H1 (cell line): ENCODE data around the gene RIPPLY3. TPM values are rescaled to one million over a fixed set of nuclear protein-coding genes. Genes with fewer than 3 reads are reported as not detected.

Experiments
- CTCF ChIA-PET: fragments of 300-600 bp; sonication (Branson Sonifier 250); formaldehyde crosslinking; loops from one replicate; lab custom pipeline; 2021; ENCODE audit not compliant: partially characterized antibody; lab: Charles Lee
- POLR2A ChIA-PET: fragments of 300-600 bp; sonication (Branson Sonifier 250); formaldehyde crosslinking; loops from one replicate; lab custom pipeline; 2021; ENCODE audit warnings: inconsistent platforms; ENCODE audit not compliant: partially characterized antibody; lab: Charles Lee
- DNase-seq, 2 experiments: peaks; one replicate each; pipeline versions ENCODE4 v3.0.0 to v3.0.0-alpha.2; 2010 to 2022; ENCODE audit warnings: low spot score in 2 of 2, low read depth in 1 of 2, mixed read lengths in 1 of 2
- FAIRE-seq: peaks from 2 replicates; lab custom pipeline; 2011; peaks lifted over from hg19 to GRCh38; lab: Jason Lieb, UNC
- H2AFZ ChIP-seq: 2 replicates; pipeline ENCODE4 v1.8.1; 2012; ENCODE audit warnings: low read length, inconsistent platforms
- H2AK5ac ChIP-seq: 2 replicates; pipeline ENCODE4 v1.6.1; 2013; ENCODE audit warnings: low read depth, low read length
- H2BK120ac ChIP-seq: replicated peaks from 2 replicates; pipeline ENCODE3; 2013; ENCODE audit warnings: low read depth, low read length, inconsistent platforms
- H2BK12ac ChIP-seq: 2 replicates; pipeline ENCODE4 v1.6.1; 2013; ENCODE audit warnings: low read depth, low read length
- H2BK15ac ChIP-seq: 2 replicates; pipeline ENCODE4 v1.6.1; 2013; ENCODE audit warnings: low read length
- H2BK20ac ChIP-seq: 2 replicates; pipeline ENCODE4 v1.6.1; 2013; ENCODE audit warnings: low read length
- H2BK5ac ChIP-seq: 2 replicates; pipeline ENCODE4 v1.6.1; 2013; ENCODE audit warnings: low read depth, low read length
- H3K14ac ChIP-seq: 2 replicates; pipeline ENCODE4 v1.6.1; 2013; ENCODE audit warnings: inconsistent platforms; ENCODE audit not compliant: insufficient read length
- H3K18ac ChIP-seq: 2 replicates; pipeline ENCODE4 v1.6.1; 2013; ENCODE audit warnings: low read length; ENCODE audit errors: extremely low read depth
- H3K23ac ChIP-seq: 2 replicates; pipeline ENCODE4 v1.6.1; 2013; ENCODE audit warnings: inconsistent platforms; ENCODE audit not compliant: insufficient read length
- H3K23me2 ChIP-seq: 2 replicates; pipeline ENCODE4 v1.6.1; 2013; ENCODE audit warnings: low read depth, low read length
- H3K27ac ChIP-seq: 2 replicates; pipeline ENCODE4 v1.6.1; 2011; ENCODE audit warnings: low read depth, low read length, inconsistent platforms
- H3K27me3 ChIP-seq, 4 experiments: replicated peaks in 1 of 4; 1 replicate in 1 of 4; 2 replicates in 3 of 4; pipeline versions ENCODE4 v1.6.1 to v1.8.1; 2011 to 2013; ENCODE audit warnings: low read length in 3 of 4, mild to moderate bottlenecking in 3 of 4, inconsistent platforms in 2 of 4, mixed read lengths in 2 of 4, moderate library complexity in 1 of 4; ENCODE audit not compliant: control insufficient read depth in 3 of 4, insufficient read depth in 3 of 4; ENCODE audit errors: extremely low read depth in 1 of 4
- H3K36me3 ChIP-seq, 4 experiments: 2 replicates each; pipeline versions ENCODE4 v1.6.1 to v1.8.1; 2011 to 2013; ENCODE audit warnings: mild to moderate bottlenecking in 4 of 4, low read length in 3 of 4, moderate library complexity in 2 of 4, control low read depth in 1 of 4, inconsistent platforms in 1 of 4; ENCODE audit not compliant: insufficient read depth in 4 of 4, control insufficient read depth in 2 of 4
- H3K4ac ChIP-seq: replicated peaks from 2 replicates; pipeline ENCODE3; 2013; ENCODE audit warnings: low read length, low read depth, mixed read lengths, inconsistent platforms; ENCODE audit not compliant: insufficient read length
- H3K4me1 ChIP-seq, 4 experiments: replicated peaks in 1 of 4; 1 replicate in 1 of 4; 2 replicates in 3 of 4; pipeline versions ENCODE4 v1.6.1 to v1.8.1; 2011 to 2013; ENCODE audit warnings: low read length in 3 of 4, inconsistent platforms in 2 of 4, mixed read lengths in 1 of 4; ENCODE audit not compliant: insufficient read depth in 4 of 4, control insufficient read depth in 3 of 4
- H3K4me2 ChIP-seq, 2 experiments: 2 replicates each; pipeline versions ENCODE4 v1.6.1 to v1.8.1; 2011 to 2013; ENCODE audit warnings: low read depth in 2 of 2, low read length in 2 of 2, control low read depth in 1 of 2, inconsistent platforms in 1 of 2, mild to moderate bottlenecking in 1 of 2; ENCODE audit not compliant: insufficient read depth in 1 of 2
- H3K4me3 ChIP-seq, 4 experiments: fragments of 200-600, 300-600 bp in 1 of 4; sonication (generic), shearing (Covaris generic), sonication (Bioruptor Twin) in 1 of 4; 2 replicates each; pipeline versions ENCODE4 v1.5.1 to v1.8.1; 2011 to 2016; ENCODE audit warnings: low read length in 4 of 4, low read depth in 3 of 4, control low read depth in 2 of 4, inconsistent platforms in 2 of 4, mild to moderate bottlenecking in 2 of 4, mixed read lengths in 1 of 4, moderate library complexity in 1 of 4; ENCODE audit not compliant: insufficient read depth in 2 of 4; ENCODE audit errors: extremely low read depth in 1 of 4
- H3K56ac ChIP-seq: replicated peaks from 2 replicates; pipeline ENCODE3; 2013; ENCODE audit warnings: low read depth, mild to moderate bottlenecking, mixed read lengths, low read length, inconsistent platforms; ENCODE audit not compliant: insufficient read length
- H3K79me1 ChIP-seq: 2 replicates; pipeline ENCODE4 v1.6.1; 2013; ENCODE audit warnings: low read depth, low read length, control low read depth
- H3K79me2 ChIP-seq, 2 experiments: 2 replicates each; pipeline versions ENCODE4 v1.6.1 to v1.8.1; 2012 to 2013; ENCODE audit warnings: low read length in 2 of 2, mild to moderate bottlenecking in 2 of 2, inconsistent platforms in 1 of 2; ENCODE audit not compliant: insufficient read depth in 2 of 2, control insufficient read depth in 1 of 2
- H3K9ac ChIP-seq, 4 experiments: replicated peaks in 1 of 4; 1 replicate in 1 of 4; 2 replicates in 3 of 4; pipeline versions ENCODE4 v1.6.1 to v1.8.1; 2011 to 2013; ENCODE audit warnings: low read depth in 3 of 4, low read length in 3 of 4, control low read depth in 2 of 4, mild to moderate bottlenecking in 2 of 4, moderate library complexity in 2 of 4, inconsistent platforms in 1 of 4; ENCODE audit errors: extremely low read depth in 1 of 4
- H3K9me3 ChIP-seq, 2 experiments: 2 replicates each; pipeline versions ENCODE4 v1.6.1 to v1.8.1; 2012 to 2013; ENCODE audit warnings: mild to moderate bottlenecking in 2 of 2, moderate library complexity in 2 of 2, control low read depth in 1 of 2, inconsistent platforms in 1 of 2, low read depth in 1 of 2, low read length in 1 of 2, mixed read lengths in 1 of 2; ENCODE audit not compliant: insufficient read depth in 2 of 2
- H4K20me1 ChIP-seq, 2 experiments: replicated peaks in 1 of 2; 2 replicates each; pipeline versions ENCODE3 to v1.8.1; 2011 to 2013; ENCODE audit warnings: inconsistent platforms in 2 of 2, low read length in 2 of 2, mild to moderate bottlenecking in 1 of 2; ENCODE audit not compliant: insufficient read depth in 2 of 2, control insufficient read depth in 1 of 2
- H4K5ac ChIP-seq: 2 replicates; pipeline ENCODE4 v1.6.1; 2013; ENCODE audit warnings: low read length, low read depth, mixed read lengths, inconsistent platforms; ENCODE audit not compliant: insufficient read length
- H4K8ac ChIP-seq: 2 replicates; pipeline ENCODE4 v1.8.0; 2013; ENCODE audit warnings: mild to moderate bottlenecking, moderate library complexity, low read length, inconsistent platforms; ENCODE audit not compliant: insufficient read depth; ENCODE audit errors: extremely low read depth
- H4K91ac ChIP-seq: replicated peaks from 2 replicates; pipeline ENCODE3; 2013; ENCODE audit warnings: low read length, mixed read lengths, inconsistent platforms; ENCODE audit not compliant: insufficient read length
- CREB1 ChIP-seq: IDR thresholded peaks from 2 replicates; pipeline ENCODE4 v1.6.1; 2012; ENCODE audit warnings: inconsistent platforms
- EGR1 ChIP-seq: IDR thresholded peaks from 2 replicates; pipeline ENCODE4 v1.6.1; 2011; ENCODE audit warnings: low read depth, low read length, borderline replicate concordance
- GTF2F1 ChIP-seq: IDR thresholded peaks from 2 replicates; pipeline ENCODE4 v1.6.1; 2012; ENCODE audit warnings: low read depth, low read length, improper control_type of control experiment, borderline replicate concordance
- HDAC2 ChIP-seq, 2 experiments: fragments of 300-600 bp in 1 of 2; sonication (generic) in 1 of 2; IDR thresholded peaks; 2 replicates each; pipeline ENCODE4 v1.6.1; 2011 to 2012; ENCODE audit warnings: low read depth in 2 of 2, low read length in 2 of 2, mild to moderate bottlenecking in 2 of 2, moderate library complexity in 2 of 2, borderline replicate concordance in 1 of 2, inconsistent platforms in 1 of 2
- JUND ChIP-seq: IDR thresholded peaks from 2 replicates; pipeline ENCODE4 v1.6.1; 2011; ENCODE audit warnings: mild to moderate bottlenecking, improper control_type of control experiment, low read length
- POU5F1 ChIP-seq: IDR thresholded peaks from 2 replicates; pipeline ENCODE4 v1.6.1; 2011; ENCODE audit warnings: low read depth, mild to moderate bottlenecking, low read length, moderate library complexity
- SP1 ChIP-seq: IDR thresholded peaks from 2 replicates; pipeline ENCODE4 v1.6.1; 2011; ENCODE audit warnings: low read depth, low read length
- WGBS, 2 experiments: shearing (Covaris generic) in 1 of 2; methylation state at CpG; one replicate each; pipeline versions ENCODE4 v1.1.6 to v1.1.7; 2013 to 2015; ENCODE audit warnings: low lambda C conversion rate in 2 of 2, mixed read lengths in 2 of 2, inconsistent platforms in 1 of 2, low coverage in 1 of 2, missing lambda C conversion rate in 1 of 2; ENCODE audit not compliant: insufficient replicate concordance in 2 of 2, insufficient coverage in 1 of 2, insufficient read length in 1 of 2; ENCODE audit errors: extremely low coverage in 1 of 2, missing lambda C conversion rate in 1 of 2; 5-methylcytosine and 5-hydroxymethylcytosine counted together
- polyA plus RNA-seq, 7 experiments: library from polyadenylated mRNA; depleted of rRNA in 3 of 7; stranded (reverse) in 5 of 7; unstranded in 2 of 7; fragments of >200 nt in 5 of 7; fragments of 200-250 nt in 2 of 7; gene quantifications; 1 replicate in 5 of 7; 2 replicates in 1 of 7; 4 replicates in 1 of 7; pipeline versions ENCODE4 v1.2.1 to v1.2.3, GENCODE V29; 2011 to 2013; ENCODE audit warnings: missing spikeins in 2 of 7, mixed read lengths in 2 of 7
- total RNA-seq: library from RNA; stranded (reverse); fragmentation: NEBNext Ultra II Directional; extraction: Animal tissue kit (Norgen Biotek cat#: 25700); gene quantifications from 2 replicates; pipeline ENCODE4 v1.2.1, GENCODE V29; 2021

The RIPPLY3 gene
- total and polyA plus RNA-seq, 2 of the 8 experiments (the other 6 are each of a cell fraction or from before 2014, with no cell fraction given) = 2.0 to 2.2 TPM

DNA sequence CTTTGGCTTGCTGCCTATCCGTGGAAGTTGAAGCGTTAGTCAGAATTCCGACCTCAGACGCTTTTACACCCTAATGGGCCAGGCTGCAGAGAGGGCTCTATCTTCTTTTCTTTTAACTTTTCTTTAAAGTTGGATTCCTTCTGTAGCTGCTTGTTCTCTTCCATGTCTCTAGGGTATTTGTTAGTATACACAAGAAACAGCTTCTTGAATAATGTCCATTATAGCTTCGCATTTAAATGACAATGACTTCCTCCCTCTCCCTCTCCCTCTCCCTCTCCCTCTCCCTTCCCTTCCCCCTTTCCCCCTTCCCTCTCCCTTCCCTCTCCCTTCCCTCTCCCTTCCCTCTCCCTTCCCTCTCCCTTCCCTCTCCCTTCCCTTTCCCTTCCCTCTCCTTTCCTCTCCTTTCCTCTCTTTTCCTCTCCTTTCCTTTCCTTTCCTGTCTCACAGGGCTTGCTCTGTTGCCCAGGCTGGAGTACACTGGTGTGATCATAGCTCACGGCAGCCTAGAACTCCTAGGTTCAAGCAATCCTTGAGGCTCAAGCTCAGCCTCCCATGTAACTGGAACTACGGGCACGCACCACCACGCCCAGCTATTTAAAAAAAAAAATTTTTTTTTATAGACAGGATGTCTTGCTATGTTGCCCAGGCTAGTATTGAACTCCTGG lies 33.0 kb downstream of the RIPPLY3 start:
- Histone ChIP-seq H3K4ac (no peak overlapping the region), H4K5ac (no peak overlapping the region), H2BK120ac (no peak overlapping the region), H3K79me2 (no peaks in the 10 kb centered on the region), H3K27me3 (peaks cover 0 to 52% (median 20%) of the 10 kb centered on the region in 4 experiments; a peak in 6 of 7 replicates), H2AFZ (no peak overlapping the region), H3K27ac (no peak overlapping the region), H3K4me1 (peaks cover 0 to 4% (median 0%) of the 10 kb centered on the region in 4 experiments; a peak in 3 of 7 replicates)
- CTCF ChIA-PET = interaction anchor here (1.1 to 2.2 kb wide), 7 partner anchors 8 to 58 kb away, joined by 3 to 9 read pairs (median 3); no protein-coding TSS in a partner anchor
- 53% methylated on average over 8 of the region's 9 CpGs; no CpG with 5 or more reads in 1 of the 2 experiments for WGBS, 2 experiments
- TF ChIP-seq HDAC2 (IDR thresholded peaks at IDR 0.05; ENCODE audit: borderline replicate concordance in 1 of 2, low read depth in 2 of 2, low read length in 2 of 2) (no peak), CREB1 (no peak), JUND (no peak), POU5F1 (no peak), EGR1 (peak; percentile 69), SP1 (0 out of 2 replicates have a peak, but pooled peaks have one; percentile 11), GTF2F1 (no peak)
- TF ChIP-seq, all 59 proteins: peak for 2
- H2BK5ac ChIP-seq = no peak overlapping the region
- no peak overlapping the region for H3K9ac ChIP-seq
- H2BK15ac ChIP-seq = no peak overlapping the region
- H3K14ac ChIP-seq = no peak overlapping the region
- no peaks in the 10 kb centered on the region for H3K9me3 ChIP-seq
- no peak overlapping the region for H4K91ac ChIP-seq
- H3K36me3 ChIP-seq = no peaks in the 10 kb centered on the region
- peaks cover 0 to 3% of the 10 kb centered on the region in 2 experiments for H4K20me1 ChIP-seq
- FAIRE-seq (no peak), DNase-seq (no peak)
- no peak overlapping the region for H3K18ac ChIP-seq
- H2BK20ac ChIP-seq = no peak overlapping the region
- H3K56ac ChIP-seq = no peak overlapping the region
- H2AK5ac ChIP-seq = no peak overlapping the region
- POLR2A ChIA-PET = interaction anchor here (0.6 to 1.6 kb wide), 3 partner anchors 9 to 343 kb away, joined by 3 to 5 read pairs (median 3); no protein-coding TSS in a partner anchor
- no peak overlapping the region for H4K8ac ChIP-seq
- H2BK12ac ChIP-seq = no peak overlapping the region
- H3K4me2 ChIP-seq = peak overlapping the region; percentile 15 to 31
- peak overlapping the region in 2 of 4 experiments; percentile 3 to 34; a peak in 2 of 8 replicates for H3K4me3 ChIP-seq
- H3K23ac ChIP-seq = no peak overlapping the region
- H3K79me1 ChIP-seq = no peaks in the 10 kb centered on the region
- H3K23me2 ChIP-seq = no peaks in the 10 kb centered on the region
